T-cell (primary cell): ENCODE data around the gene TRIM34. TPM values are rescaled to one million over a fixed set of nuclear protein-coding genes. Genes with fewer than 3 reads are reported as not detected.

Experiments
- ATAC-seq, 4 experiments: fragments of 200-7000 bp in 3 of 4; fragments of 150-1000 bp in 1 of 4; cut with Tn5 transposase; replicated peaks in 1 of 4; 1 replicate in 3 of 4; 2 replicates in 1 of 4; pipeline ENCODE4 v1.10.0; 2021; ENCODE audit warnings: moderate library complexity in 3 of 4, mild to moderate bottlenecking in 2 of 4, moderate number of reproducible peaks in 1 of 4
- CTCF ChIA-PET, 2 donors: fragments of 300-600 bp; sonication (Branson Sonifier 250); formaldehyde crosslinking; loops; one replicate each; lab custom pipeline; 2022; ENCODE audit warnings: antibody characterized with exemption in 2 of 2; lab: Charles Lee
- POLR2A ChIA-PET, 2 donors: fragments of 300-600 bp; sonication (Branson Sonifier 250); formaldehyde crosslinking; loops; one replicate each; lab custom pipeline; 2022; ENCODE audit warnings: antibody characterized with exemption in 2 of 2; lab: Charles Lee
- DNase-seq, 35 experiments: peaks; one replicate each; pipeline versions ENCODE4 v3.0.0 to v3.0.0-alpha.2; 2013 to 2023
- H3K27ac ChIP-seq: one replicate; pipeline ENCODE4 v1.5.1; 2013; ENCODE audit warnings: low read length
- H3K27me3 ChIP-seq, 2 experiments: replicated peaks in 1 of 2; 1 replicate in 1 of 2; 2 replicates in 1 of 2; pipeline versions ENCODE4 v1.6.1 to v1.7.0; 2013; ENCODE audit warnings: low read length in 1 of 2, mixed read lengths in 1 of 2; ENCODE audit not compliant: control insufficient read depth in 2 of 2, insufficient read depth in 2 of 2; ENCODE audit errors: extremely low read depth in 1 of 2
- H3K36me3 ChIP-seq, 2 donors: 1 replicate in 1 of 2; 2 replicates in 1 of 2; pipeline versions ENCODE4 v1.6.1 to v1.7.0; 2013; ENCODE audit warnings: low read length in 1 of 2; ENCODE audit not compliant: control insufficient read depth in 2 of 2, insufficient read depth in 1 of 2; ENCODE audit errors: extremely low read depth in 1 of 2
- H3K4me1 ChIP-seq, 2 experiments: 1 replicate in 1 of 2; 2 replicates in 1 of 2; pipeline versions ENCODE4 v1.6.1 to v1.7.0; 2013; ENCODE audit warnings: low read length in 2 of 2, mixed read lengths in 1 of 2; ENCODE audit not compliant: insufficient read depth in 2 of 2, control insufficient read depth in 1 of 2; ENCODE audit errors: extremely low read depth in 1 of 2
- H3K4me3 ChIP-seq, 2 donors: 1 replicate in 1 of 2; 2 replicates in 1 of 2; pipeline versions ENCODE4 v1.5.1 to v1.7.0; 2013; ENCODE audit warnings: mild to moderate bottlenecking in 2 of 2, low read length in 1 of 2, moderate library complexity in 1 of 2; ENCODE audit not compliant: control insufficient read depth in 1 of 2; ENCODE audit errors: extremely low read depth in 1 of 2
- H3K9me3 ChIP-seq: 2 replicates; pipeline ENCODE4 v1.7.0; 2013
- H3K27ac Mint-ChIP-seq, 2 donors: one replicate each; pipeline ENCODE4 v1.8.0; 2020 to 2021; ENCODE audit warnings: mild to moderate bottlenecking in 2 of 2, mixed read lengths in 2 of 2
- H3K27me3 Mint-ChIP-seq, 2 donors: one replicate each; pipeline ENCODE4 v1.8.0; 2021 to 2022; ENCODE audit warnings: mixed read lengths in 2 of 2
- H3K36me3 Mint-ChIP-seq: one replicate; pipeline ENCODE4 v1.8.0; 2021; ENCODE audit warnings: mixed read lengths
- H3K4me1 Mint-ChIP-seq, 3 donors: one replicate each; pipeline ENCODE4 v1.8.0; 2020 to 2022; ENCODE audit warnings: mixed read lengths in 3 of 3, mild to moderate bottlenecking in 1 of 3
- H3K4me3 Mint-ChIP-seq, 3 donors: one replicate each; pipeline ENCODE4 v1.8.0; 2020 to 2022; ENCODE audit warnings: mild to moderate bottlenecking in 3 of 3, mixed read lengths in 3 of 3, moderate library complexity in 3 of 3
- H3K9me3 Mint-ChIP-seq, 3 donors: one replicate each; pipeline ENCODE4 v1.8.0; 2020 to 2022; ENCODE audit warnings: mixed read lengths in 3 of 3
- WGBS: methylation state at CpG from one replicate; pipeline ENCODE4 v1.1.5; 2013; ENCODE audit warnings: missing lambda C conversion rate; ENCODE audit not compliant: insufficient coverage; 5-methylcytosine and 5-hydroxymethylcytosine counted together
- total RNA-seq, 35 experiments: library from RNA in 6 of 35; stranded (reverse) in 6 of 35; fragments of 120-200 nt in 1 of 35; gene quantifications; one replicate each; pipeline versions ENCODE4 v1.2.1 to v1.2.4 and lab custom pipeline; 2013 to 2026

TRIM34 gene
- total RNA-seq, 5 donors from 2014 or later (not counting 1 experiment from before 2014, with no cell fraction given): 7.4 to 13.5 (median 10.4) TPM

DNA sequence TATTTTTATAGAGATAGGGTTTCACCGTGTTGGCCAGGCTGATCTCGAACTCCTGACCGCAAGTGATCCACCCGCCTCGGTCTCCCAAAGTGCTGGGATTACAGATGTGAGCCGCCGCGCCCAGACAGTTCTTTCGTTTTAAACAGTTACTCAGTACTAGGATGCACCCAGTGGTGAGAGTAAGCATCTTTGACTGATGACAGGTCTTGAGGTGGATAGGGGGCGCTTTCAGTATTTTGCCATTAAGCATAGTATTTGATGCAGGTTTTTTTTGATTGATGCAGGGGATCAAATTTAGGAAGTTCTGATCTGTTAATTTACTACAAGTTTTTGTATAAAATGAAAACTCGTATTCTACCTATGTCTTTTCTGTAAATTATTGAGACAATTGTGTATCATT is 13.2 kb upstream of the TRIM34 start:
- no peak overlapping the region for H3K27ac ChIP-seq
- no peaks in the 10 kb centered on the region for H3K9me3 ChIP-seq
- Mint-ChIP-seq H3K27ac (no peak overlapping the region), H3K9me3 (no peaks in the 10 kb centered on the region), H3K4me3 (no peak overlapping the region), H3K36me3 (no peaks in the 10 kb centered on the region), H3K4me1 (peaks cover 0 to 5% (median 0%) of the 10 kb centered on the region in 3 donors), H3K27me3 (no peaks in the 10 kb centered on the region)
- 94% methylated on average over 7 of the region's 11 CpGs for WGBS
- ATAC-seq: no peak
- H3K36me3 ChIP-seq: no peaks in the 10 kb centered on the region
- ChIA-PET CTCF (no interaction called here), POLR2A (no interaction called here)
- no peaks in the 10 kb centered on the region for H3K27me3 ChIP-seq
- H3K4me3 ChIP-seq: no peak overlapping the region
- DNase-seq: no peak
- no peaks in the 10 kb centered on the region for H3K4me1 ChIP-seq

DNA sequence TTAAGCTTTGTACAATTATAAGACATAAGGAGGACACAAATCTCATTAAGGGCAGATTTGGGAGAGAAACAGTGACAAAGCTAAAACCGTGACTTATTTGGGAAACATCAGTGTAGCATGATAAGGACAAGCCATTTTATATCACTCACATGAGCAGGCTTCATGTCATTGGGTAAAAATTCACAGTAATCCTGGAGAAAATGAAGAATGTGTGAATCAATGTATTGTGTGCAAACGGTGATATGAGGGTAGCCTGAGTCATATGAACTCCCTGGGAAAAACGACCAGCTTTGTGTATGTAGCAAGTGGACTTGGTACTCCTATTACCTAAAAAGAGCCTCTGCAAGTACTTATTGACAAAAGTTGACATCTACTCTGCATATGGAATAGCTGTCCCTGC is 6.0 kb upstream of the TRIM34 start:
- DNase-seq: no peak
- POLR2A ChIA-PET: no interaction called here
- Mint-ChIP-seq H3K36me3 (peaks cover 9% of the 10 kb centered on the region), H3K9me3 (no peaks in the 10 kb centered on the region), H3K4me3 (no peak overlapping the region), H3K27me3 (no peaks in the 10 kb centered on the region), H3K4me1 (peaks cover 2 to 6% (median 6%) of the 10 kb centered on the region in 3 donors), H3K27ac (no peak overlapping the region)
- Histone ChIP-seq H3K27ac (no peak overlapping the region), H3K4me1 (peaks cover under 1 to 2% of the 10 kb centered on the region in 2 experiments), H3K27me3 (no peaks in the 10 kb centered on the region), H3K4me3 (no peak overlapping the region), H3K9me3 (no peaks in the 10 kb centered on the region), H3K36me3 (no peaks in the 10 kb centered on the region)
- WGBS: no CpG with 5 or more reads among the region's 3 CpGs
- no peak for ATAC-seq
- CTCF ChIA-PET: no interaction called here

DNA sequence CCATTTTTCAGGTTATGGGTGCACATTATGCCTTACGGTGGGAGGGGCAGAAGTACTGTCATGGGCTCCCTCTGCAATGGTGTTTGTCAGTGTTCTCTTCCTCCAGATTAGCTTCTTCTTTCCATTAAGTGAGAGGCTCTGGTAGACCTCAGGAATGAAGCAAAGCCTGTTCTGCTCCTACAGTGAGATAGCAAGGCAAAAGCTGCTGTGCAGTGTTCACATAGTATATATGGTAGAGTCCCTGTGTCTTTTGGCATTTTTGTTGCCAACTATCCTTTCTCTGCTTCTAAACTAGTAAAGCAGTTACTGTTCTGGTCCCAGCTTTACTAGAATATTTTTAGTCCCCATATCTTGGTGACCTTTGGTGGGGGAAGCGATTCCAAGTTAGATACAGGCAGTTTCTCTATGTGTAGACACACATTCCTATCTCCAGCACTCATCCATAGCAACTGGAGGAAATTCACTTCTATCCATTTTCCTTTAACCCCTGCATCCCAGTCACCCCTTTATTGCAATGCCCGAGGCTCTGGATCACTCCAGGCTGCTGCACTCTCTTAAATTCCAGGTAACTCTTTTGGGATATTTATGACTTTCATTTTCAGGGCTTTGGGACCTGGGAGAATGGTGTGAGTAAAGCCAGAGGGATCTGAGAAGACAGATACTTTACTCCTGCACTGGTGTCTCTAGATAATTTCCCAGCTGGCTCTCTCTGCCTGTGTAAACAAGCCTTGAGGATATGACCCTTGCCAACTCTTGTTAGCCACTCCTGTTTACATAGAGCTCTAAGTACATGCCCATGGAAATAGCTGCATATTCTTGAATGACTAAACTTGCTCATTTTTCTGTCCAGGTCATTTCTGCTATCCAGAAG is 3.9 kb upstream of the TRIM34 start:
- H3K4me3 ChIP-seq: no peak overlapping the region
- no CpG with 5 or more reads among the region's 3 CpGs for WGBS
- peaks cover 5 to 14% of the 10 kb centered on the region in 2 experiments for H3K4me1 ChIP-seq
- H3K9me3 Mint-ChIP-seq: no peaks in the 10 kb centered on the region
- ATAC-seq (no peak), DNase-seq (no peak)
- H3K36me3 ChIP-seq: no peaks in the 10 kb centered on the region
- H3K27me3 Mint-ChIP-seq: no peaks in the 10 kb centered on the region
- H3K9me3 ChIP-seq: no peaks in the 10 kb centered on the region
- H3K27ac Mint-ChIP-seq: no peak overlapping the region
- no peak overlapping the region for H3K4me3 Mint-ChIP-seq
- CTCF ChIA-PET: no interaction called here
- POLR2A ChIA-PET: no interaction called here
- peaks cover 9% of the 10 kb centered on the region for H3K36me3 Mint-ChIP-seq
- peaks cover 20 to 22% (median 22%) of the 10 kb centered on the region in 3 donors for H3K4me1 Mint-ChIP-seq
- no peak overlapping the region for H3K27ac ChIP-seq
- no peaks in the 10 kb centered on the region for H3K27me3 ChIP-seq

DNA sequence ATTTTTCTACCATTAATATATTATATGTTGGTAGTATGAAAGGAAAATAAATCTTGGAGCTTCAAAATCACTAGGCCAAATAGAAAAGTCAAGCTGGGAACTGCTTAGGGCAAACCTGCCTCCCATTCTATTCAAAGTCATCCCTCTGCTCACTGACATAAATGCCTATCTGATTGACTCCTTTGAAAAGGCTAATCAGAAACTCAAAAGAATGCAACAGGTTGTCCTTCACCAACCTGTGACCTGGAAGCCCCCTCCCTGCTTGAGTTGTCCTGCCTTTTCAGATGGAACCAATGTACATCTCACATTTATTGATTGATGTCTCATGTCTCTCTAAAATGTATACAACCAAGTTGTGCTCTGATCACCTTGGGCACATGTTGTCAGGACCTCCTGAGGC is 3.2 kb upstream of the TRIM34 start:
- H3K27ac ChIP-seq: no peak overlapping the region

GRCh38 chr11:5622802-5623201 is 2.0 kb upstream of the TRIM34 start:
- Mint-ChIP-seq H3K9me3 (no peaks in the 10 kb centered on the region), H3K4me1 (peaks cover 39 to 41% (median 41%) of the 10 kb centered on the region in 3 donors), H3K36me3 (peaks cover 12% of the 10 kb centered on the region), H3K27me3 (no peaks in the 10 kb centered on the region), H3K27ac (no peak overlapping the region), H3K4me3 (peak overlapping the region in 2 of 3 donors; percentile 26 to 36)
- Histone ChIP-seq H3K4me3 (no peak overlapping the region), H3K4me1 (peaks cover 7 to 21% of the 10 kb centered on the region in 2 experiments), H3K9me3 (no peaks in the 10 kb centered on the region), H3K36me3 (no peaks in the 10 kb centered on the region), H3K27ac (no peak overlapping the region), H3K27me3 (no peaks in the 10 kb centered on the region)
- 100% methylated on average over 3 of the region's 3 CpGs for WGBS
- DNase-seq (no peak), ATAC-seq (no peak)
- ChIA-PET POLR2A (interaction anchor here in 1 of 2 donors (0.6 kb wide), 1 partner anchor 171 kb away, joined by 6 read pairs; no protein-coding TSS in a partner anchor), CTCF (interaction anchor here in 1 of 2 donors (0.6 kb wide), 2 partner anchors 62 to 189 kb away, joined by 3 to 4 read pairs; partner anchors contain the start of gene TRIM5)

More for the DNA sequence above, 3.2 kb upstream of the TRIM34 start:
- ChIA-PET CTCF (no interaction called here), POLR2A (no interaction called here)
- DNase-seq (no peak), ATAC-seq (no peak)
- no peak overlapping the region for H3K4me3 Mint-ChIP-seq
- Histone ChIP-seq H3K36me3 (no peaks in the 10 kb centered on the region), H3K9me3 (no peaks in the 10 kb centered on the region), H3K4me1 (peaks cover 6 to 15% of the 10 kb centered on the region in 2 experiments), H3K4me3 (no peak overlapping the region), H3K27me3 (no peaks in the 10 kb centered on the region)
- peaks cover 9% of the 10 kb centered on the region for H3K36me3 Mint-ChIP-seq
- peaks cover 27 to 29% (median 29%) of the 10 kb centered on the region in 3 donors for H3K4me1 Mint-ChIP-seq
- H3K9me3 Mint-ChIP-seq: no peaks in the 10 kb centered on the region
- no peak overlapping the region for H3K27ac Mint-ChIP-seq
- no peaks in the 10 kb centered on the region for H3K27me3 Mint-ChIP-seq

DNA sequence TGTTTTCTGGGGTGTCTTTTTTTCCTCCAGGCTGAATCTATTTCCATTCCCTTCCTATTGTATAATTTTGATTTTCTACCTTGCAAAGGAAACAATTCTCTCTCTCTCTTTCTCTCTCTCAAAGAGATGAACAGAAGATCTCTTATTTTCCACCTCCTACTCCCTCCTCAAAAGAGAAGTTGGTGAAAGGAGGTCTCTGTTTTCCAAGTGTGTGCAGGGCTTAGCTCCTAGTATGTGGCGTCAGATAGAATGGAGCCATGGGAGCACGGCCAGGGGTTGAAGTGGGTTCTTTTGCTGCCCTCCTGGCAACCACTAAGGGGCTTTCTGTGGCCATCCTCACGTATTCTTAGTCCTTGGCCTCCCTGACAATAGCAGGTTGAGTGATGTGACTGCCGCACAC is 480 bp downstream of the TRIM34 start:
- peaks cover 22% of the 10 kb centered on the region for H3K36me3 Mint-ChIP-seq
- DNase-seq: no peak
- H3K4me1 Mint-ChIP-seq: peaks cover 50 to 56% (median 54%) of the 10 kb centered on the region in 3 donors
- peak in 1 of 4 experiments; percentile 1 for ATAC-seq
- ChIA-PET CTCF (interaction anchor here in 1 of 2 donors (0.5 to 1.7 kb wide), 4 partner anchors 12 to 65 kb away, joined by 3 to 5 read pairs (median 3); partner anchors contain the start of gene TRIM22), POLR2A (no interaction called here)
- no peaks in the 10 kb centered on the region for H3K36me3 ChIP-seq
- H3K4me3 Mint-ChIP-seq: peak overlapping the region; percentile 83 to 97 (median 87)
- peaks cover 8 to 21% of the 10 kb centered on the region in 2 experiments for H3K4me1 ChIP-seq
- 43% methylated on average over 4 of the region's 4 CpGs for whole genome bisulfite sequencing
- no peaks in the 10 kb centered on the region for H3K27me3 ChIP-seq
- no peaks in the 10 kb centered on the region for H3K9me3 Mint-ChIP-seq
- no peaks in the 10 kb centered on the region for H3K27me3 Mint-ChIP-seq
- peak overlapping the region; percentile 76 to 79 for H3K4me3 ChIP-seq
- peak overlapping the region; percentile 92 to 93 for H3K27ac Mint-ChIP-seq
- H3K27ac ChIP-seq: peak overlapping the region; percentile 80
- no peaks in the 10 kb centered on the region for H3K9me3 ChIP-seq
